ENCODE measurements around the gene STX12.

Gene STX12

DNA sequence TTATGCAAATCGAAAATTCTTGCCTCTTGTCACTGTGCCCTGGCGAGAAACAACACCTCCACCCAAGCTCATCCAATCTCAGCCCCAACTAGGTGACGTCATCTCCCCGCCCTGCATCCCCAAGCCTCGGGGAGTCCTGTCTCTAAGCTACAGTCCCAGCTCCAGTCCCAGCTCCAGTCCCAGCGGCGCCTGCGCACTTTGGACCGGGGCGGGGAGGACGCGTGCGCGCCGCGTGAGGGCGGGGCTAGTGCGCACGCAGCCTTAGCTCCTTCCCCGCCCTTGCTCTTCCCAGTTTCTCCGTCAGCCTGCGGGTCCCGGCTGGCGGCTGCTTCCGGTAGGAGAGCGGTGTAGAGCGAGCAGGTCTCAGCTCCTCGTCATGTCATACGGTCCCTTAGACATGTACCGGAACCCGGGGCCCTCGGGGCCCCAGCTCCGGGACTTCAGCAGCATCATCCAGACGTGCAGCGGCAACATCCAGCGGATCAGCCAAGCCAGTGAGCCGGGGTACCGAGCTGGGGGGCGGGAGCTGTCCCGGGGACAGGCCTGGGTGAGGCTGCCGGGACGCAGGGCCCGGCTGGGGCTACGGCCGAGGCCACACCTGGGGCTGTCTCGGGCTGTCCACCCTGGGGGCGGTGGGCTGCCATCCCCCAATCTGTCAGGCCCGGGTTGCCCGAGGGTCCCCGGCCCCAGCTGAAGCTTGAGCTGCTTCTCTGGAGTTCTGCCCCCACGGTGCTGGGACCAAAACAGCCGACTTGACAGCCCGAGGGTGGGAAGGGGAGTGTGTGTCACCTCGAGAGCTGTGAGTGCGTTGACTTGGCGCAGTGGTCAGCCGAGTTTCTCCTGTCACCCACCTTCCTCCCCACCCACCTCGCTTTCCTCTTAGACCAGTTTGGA lies at the start of gene STX12:
Gene STX12 (plus strand): TSS at position 288 of the 894 bp plus-strand sequence. CDS start 89 bp downstream, at position 377.
- peak; percentile 99 for DNase-seq (ENCODE audit: low spot score)

DNA sequence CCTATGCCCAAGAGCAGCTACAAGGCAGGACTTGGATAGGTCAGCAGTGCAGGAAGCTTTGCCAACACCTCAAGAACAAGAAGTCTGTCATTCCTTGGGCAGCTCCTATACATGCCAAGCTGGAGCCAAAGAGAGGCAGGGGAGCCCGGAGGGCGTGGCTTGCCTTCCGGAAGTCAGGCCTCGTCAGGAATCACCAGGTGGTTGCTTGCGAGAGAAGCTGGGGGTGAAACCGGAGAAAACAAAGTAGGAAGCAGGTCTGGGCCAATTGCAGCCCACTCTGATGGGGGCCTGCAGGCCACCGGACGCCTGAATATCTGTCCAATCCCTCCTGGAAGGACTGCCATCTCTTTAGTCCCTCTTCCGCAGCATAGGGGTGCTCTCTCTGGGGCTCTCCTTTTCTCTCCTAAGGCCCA lies 48.1 kb upstream of the STX12 start:
- DNase-seq (ENCODE audit: low spot score) = peak; percentile 4

DNA sequence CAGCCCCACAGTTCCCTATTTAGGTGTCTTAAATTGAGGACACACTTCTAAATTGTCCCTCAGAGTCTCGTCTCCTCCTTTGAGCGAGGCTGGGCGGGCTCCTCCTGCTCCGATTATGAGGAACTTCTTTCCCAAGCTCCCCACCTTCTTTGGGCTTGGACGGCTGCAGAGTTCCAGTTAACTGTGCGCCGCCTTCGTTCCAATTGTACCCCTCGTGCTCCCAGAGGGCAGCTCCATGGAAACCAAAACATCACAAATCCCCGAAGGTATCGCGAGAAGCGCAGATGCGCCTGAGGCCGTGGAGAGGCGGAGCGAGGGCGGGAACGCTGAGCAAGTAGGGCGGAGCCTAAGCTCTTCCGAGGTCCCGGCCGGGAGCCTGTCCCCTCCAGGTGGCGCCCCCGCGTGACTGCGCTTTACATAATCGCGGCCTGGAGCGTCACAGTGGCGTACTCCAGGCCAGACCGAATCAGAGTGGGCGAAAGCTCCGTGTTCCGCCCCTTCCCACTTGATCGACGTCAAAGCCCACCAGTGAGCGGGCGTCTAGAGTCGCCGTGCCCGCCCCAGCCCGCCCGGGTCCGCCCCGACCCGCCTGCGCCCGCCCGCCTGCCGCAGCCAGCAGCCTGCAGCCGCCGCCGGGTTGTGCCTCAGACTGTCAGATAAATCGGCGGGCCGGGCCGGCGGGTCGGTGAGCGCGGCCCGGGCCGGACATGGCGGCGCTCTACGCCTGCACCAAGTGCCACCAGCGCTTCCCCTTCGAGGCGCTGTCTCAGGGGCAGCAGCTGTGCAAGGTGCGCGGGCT lies 47.4 kb upstream of the STX12 start, which contains the start of gene FAM76A:
Gene FAM76A (plus strand): TSS at position 588 of the 799 bp plus-strand sequence. CDS start 120 bp downstream, at position 708.
- DNase-seq (ENCODE audit: low spot score) = peak; percentile 100

DNA sequence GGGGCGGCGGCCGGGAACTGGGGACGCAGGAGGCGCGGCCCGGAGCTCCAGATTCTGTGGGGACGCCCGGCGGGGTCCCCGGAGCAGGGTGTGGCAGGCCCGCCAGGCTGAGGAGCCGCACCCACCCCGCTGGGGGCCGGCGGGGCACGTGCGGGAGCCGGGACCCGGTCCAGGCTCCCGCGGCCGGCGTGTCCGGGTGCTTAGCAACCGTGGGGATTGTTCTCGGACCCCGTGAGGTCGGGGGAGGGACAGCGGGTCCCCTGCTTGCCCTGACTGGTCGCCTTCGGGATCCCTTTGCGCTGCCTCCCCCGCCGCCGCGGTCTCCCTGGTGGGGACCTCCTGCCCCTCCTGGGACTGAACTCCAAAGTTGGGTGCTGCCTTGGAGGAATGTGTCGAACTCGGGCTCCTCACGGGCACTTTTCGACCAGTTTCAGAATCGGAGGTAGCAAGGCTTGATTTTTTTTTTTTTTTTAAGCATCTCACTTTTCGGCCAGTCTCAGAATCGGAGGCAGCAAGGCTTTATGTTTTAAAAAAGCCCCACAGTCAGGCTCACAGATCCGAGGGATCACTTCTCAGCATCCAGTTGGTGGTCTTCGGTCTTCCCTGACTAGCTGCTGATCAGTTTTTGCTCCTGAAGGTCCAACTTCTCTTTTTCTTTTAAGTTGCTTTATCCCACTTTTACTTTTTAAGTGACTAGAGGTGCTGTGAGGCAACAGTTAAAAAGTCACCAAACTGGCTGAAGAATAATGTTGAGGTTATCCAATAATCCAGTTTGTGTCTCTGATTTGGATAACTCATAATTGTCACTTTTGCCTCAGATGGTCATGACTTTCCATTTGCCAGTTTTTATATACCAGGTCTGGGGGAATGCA lies 46.6 kb upstream of the STX12 start:
- peak; percentile 61 for DNase-seq (ENCODE audit: low spot score)

DNA sequence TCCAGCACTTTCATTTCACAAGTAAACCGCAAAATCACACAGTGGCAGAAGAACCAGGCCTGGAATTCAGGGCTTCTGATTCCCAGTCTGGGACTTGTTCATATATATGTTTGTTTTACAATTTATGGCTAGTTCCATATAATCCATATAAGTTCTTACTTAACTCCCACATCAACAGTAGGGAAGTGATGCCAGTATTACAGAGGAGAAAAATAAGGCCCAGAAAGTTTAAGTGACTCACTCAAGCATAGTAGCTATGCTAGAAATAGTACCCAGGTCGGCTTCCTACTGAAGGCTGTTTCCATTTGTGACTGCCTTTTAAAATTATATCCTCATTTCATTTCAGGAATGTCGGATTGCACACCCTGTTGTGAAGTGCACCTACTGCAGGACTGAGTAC lies 45.9 kb upstream of the STX12 start:
- no peak for DNase-seq (ENCODE audit: low spot score)

DNA sequence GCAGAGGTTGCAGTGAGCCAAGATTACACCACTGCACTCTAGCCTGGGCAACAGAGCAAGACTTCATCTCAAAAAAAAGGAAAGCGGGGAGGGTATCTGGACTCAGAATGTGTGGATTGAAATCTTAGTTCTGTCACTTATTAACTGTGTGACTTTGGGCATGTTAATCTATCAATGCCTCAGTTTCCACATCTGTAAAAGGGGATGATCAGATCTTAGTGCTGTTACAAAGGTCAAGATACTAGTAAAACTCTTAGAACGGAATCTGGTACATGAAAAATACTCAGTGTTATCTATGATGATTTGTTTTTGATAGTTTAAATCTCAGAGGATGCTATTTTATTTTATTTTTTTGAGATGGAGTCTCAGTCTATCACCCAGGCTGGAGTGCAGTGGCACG lies 36.8 kb upstream of the STX12 start:
- no peak for DNase-seq (ENCODE audit: low spot score)

DNA sequence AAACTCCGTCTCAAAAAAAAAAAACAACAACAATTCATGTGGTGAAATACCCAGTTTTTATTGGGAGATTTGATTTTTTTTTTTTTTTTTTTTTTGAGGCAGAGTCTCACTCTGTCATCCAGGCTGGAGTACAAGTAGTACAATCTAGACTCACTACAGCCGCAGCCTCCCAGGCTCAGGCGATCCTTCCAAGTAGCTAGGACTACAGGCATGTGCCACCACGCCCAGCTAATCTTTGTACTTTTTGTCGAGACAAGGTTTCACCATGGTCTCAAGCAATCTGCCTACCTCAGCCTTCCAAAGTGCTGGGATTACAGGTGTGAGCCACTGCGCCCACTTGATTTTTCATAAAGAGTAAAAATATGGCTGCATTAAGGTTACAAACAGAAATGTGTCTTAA lies 31.9 kb upstream of the STX12 start:
- DNase-seq (ENCODE audit: low spot score) = no peak

DNA sequence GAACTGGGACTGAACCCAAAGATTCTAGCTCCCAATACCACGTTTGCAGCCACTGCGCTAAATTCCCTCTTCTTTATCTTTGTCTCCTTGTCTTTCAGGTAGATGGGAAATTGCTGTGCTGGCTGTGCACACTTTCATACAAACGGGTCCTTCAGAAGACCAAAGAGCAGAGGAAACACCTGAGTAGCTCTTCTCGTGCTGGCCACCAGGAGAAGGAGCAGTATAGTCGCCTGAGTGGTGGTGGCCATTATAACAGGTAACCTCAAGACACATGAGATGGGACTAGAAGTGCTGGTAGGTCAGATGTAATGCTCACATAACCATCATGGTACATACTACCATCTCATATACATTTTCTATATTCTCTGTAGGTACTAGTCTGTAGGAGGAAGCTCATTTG lies 28.5 kb upstream of the STX12 start:
- DNase-seq (ENCODE audit: low spot score) = no peak

DNA sequence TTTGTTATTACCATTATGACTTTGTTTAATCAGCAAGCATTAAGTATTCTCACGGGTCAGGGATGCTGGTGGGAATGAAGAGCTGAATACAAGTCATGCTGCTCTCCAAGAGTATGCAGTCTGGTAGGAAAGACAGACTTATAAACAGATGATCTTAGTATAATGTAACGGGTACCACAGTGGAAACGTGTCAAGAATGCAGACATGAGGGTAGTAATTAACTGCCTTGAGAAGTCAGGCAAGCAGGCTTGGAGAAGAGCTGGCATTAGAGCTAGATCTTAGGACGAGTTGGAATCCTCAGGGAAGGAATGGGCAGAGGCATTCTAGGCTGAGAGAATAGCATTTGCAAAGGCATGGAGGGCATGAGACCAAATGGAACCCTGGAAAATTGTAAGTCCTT lies 27.6 kb upstream of the STX12 start:
- no peak for DNase-seq (ENCODE audit: low spot score)

DNA sequence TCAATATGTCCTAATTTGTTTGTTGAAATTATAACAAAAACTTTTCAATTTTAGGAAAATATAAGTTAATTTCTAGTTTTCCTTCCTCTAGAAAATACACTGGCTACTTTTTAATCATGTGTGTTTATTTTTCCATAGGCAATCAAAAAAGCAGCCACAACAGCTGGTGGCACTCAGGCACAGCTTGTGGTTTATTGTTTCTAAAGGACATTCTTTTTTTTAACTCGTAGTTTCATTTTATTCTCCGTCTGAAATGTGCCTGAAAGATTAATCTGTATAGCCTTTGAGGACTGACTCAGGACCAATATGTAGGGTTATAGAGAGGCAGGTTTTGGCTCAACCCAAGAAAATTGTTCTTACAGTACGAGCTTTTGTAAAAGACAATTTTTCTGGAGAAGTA lies 20.7 kb upstream of the STX12 start:
- no peak for DNase-seq (ENCODE audit: low spot score)

DNA sequence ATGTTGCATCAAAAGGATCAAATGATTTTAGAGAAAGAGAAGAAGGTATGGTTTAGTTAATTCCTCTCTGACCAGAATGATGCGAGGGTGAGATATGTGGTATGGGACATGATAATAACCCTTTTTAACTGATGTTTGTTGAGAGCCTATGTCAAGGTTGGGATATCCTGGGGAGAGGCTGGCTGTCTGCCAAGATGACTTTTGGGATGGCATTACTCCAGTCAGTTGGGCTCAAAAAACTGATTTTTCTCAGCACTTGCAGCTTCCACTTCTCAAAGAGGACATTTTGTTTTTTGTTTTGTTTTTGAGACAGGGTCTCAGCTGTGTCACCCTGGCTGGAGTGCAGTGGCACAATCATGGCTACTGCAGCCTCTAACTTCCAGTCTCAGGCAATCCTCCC lies 17.7 kb upstream of the STX12 start:
- no peak for DNase-seq (ENCODE audit: low spot score)

DNA sequence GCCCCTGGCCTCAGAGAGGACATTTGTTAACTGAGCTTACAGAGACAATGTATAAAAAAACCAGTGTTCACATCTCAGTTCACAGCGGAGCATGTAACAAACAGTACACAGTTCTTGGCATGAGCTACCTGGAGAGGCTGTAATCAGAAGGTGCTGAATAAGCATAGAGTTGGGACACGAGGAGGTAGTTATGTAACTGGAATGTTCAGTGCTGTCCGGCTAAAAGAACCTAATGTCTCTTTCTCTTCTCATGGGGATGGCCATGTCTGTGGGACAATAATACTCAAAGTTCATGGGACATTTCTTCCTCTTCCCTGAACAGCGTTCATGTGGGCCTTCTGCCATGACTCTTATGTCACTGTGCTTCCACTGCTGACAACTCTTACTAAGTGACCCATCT lies 17.2 kb upstream of the STX12 start:
- DNase-seq (ENCODE audit: low spot score) = no peak

DNA sequence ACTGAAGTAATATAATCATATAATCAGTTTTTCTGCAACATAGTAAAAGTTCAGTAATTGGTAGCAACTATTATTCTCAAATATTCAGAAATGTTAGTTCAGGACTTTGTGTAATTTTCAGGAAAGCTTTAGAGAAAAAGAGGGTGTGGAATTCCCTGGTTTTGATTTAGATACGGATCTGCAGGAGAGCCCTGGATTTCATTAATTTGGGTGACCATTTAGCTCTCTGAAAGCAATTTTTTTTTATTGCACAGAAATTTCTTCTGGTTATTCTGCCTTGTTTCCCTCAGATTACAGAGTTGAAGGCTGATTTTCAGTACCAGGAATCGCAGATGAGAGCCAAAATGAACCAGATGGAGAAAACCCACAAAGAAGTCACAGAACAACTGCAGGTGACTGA lies 13.8 kb upstream of the STX12 start:
- no peak for DNase-seq (ENCODE audit: low spot score)

DNA sequence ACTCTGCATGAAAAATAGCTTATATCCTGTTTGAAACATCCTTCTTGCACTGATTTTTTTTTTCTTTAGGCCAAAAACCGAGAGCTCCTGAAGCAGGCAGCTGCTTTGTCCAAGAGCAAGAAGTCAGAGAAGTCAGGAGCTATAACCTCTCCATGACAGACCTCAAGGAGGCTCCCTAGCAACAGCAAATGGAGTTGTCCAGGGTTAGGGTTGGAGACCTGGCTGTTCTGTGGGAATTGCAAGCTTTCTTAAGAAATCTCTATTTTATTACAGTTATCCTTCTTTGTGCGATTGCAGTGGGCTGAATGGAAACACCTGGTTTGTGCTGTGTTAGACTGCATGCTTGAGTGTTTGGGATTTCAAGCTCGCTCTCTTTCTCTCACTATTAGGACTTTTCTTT lies 12.6 kb upstream of the STX12 start:
- no peak for DNase-seq (ENCODE audit: low spot score)

DNA sequence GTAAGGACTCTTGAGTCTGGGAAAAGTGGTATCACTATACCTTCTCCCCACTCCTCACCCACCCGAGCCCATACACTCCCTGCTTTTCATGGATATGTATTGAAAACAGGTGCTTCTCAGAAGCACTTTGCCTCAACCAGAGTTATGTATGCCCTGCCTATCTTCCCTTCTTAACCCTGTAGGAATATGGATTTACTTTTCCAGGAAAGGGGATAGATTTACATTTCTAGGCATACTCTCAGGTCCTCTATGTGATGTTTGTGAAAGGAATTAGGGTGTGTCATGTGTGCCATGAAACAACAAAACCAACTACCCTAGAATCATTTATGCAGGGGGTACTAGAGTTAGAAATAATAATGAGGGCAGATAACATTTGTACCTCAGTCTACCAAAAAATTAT lies 11.0 kb upstream of the STX12 start:
- DNase-seq (ENCODE audit: low spot score) = no peak

DNA sequence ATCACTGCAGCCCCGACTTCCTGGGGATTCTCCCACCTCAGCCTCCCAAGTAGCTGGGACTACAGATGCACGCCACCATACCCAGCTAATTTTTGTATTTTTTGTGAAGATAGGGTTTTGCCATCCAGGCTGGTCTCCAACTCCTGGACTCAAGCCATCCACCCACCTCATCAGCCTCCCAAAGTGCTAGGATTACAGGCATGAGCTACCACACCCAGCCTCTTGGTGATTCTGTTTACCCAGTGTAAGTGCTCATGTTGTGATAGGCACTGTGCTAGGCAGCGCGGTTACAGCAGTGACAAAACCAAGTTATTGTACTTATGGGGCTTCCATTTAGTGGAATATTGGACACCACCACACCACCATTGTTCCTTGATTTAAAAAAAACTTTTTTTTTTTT lies 9.7 kb upstream of the STX12 start:
- no peak for DNase-seq (ENCODE audit: low spot score)

DNA sequence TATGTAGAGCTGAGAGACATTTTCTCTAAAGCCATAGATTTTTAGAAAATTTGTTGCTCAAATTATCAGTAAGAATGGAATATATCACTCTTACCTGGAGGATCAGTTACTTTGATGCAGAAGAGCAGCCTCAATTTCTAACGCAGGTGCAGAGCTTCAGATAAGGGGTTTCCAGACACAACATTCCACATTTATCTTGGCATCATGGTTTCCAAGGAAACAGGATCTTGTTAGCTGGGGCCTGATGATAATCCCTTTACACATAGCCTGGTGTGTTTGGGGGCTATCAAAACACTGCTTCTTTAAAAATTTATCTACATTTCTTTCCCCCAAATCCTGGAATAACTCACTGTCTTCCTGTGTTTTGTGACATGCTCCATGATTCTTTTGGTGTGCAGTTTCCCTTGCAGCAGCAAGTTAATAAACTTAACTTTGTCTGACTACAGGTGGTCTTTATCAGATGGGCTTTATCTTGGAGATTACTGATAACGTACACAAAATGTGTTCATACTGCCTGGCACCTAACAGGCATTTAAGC lies 2.7 kb upstream of the STX12 start:
- DNase-seq (ENCODE audit: low spot score) = no peak

DNA sequence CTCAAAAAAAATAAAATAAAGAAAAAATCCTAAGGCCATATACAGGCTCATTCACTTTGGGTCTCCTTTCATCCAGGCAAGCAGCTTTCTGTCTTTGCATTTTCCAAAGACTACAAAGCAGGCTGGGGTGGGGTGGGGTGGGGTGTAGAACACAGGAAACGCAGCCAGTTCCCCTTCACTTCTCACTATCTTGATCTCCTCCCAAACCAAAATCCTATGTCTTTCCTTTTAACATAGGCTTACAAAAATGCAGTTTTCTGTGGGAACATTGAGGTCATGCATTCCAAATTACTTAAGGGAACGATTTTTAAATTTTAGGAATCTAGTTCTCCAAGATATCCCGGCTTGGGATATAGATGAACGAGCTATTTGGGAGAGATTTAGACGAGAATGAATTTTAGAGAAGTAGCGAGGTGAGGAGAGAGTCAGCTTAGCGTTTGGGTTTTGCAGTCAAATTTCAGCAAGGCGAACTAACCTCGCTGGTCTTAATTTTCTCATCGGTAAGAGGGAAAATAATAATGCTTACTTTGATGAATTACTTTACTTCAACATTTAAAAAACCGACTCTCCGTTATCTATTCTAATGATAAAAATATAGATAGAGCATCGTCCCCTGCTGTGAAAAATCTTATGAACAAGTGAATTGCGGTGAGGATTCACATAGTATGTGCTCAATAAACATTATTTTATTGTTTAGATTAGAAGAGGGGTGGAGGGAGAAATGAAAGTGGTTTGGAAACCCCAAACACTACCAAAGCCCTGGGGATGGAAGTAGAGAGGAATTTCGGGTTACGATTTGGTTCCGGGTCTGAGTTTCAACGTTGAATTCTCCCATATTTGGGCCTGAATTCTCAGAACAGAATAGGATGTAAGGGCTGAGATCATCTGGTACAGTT lies 735 bp upstream of the STX12 start:
- no peak for DNase-seq (ENCODE audit: low spot score)

DNA sequence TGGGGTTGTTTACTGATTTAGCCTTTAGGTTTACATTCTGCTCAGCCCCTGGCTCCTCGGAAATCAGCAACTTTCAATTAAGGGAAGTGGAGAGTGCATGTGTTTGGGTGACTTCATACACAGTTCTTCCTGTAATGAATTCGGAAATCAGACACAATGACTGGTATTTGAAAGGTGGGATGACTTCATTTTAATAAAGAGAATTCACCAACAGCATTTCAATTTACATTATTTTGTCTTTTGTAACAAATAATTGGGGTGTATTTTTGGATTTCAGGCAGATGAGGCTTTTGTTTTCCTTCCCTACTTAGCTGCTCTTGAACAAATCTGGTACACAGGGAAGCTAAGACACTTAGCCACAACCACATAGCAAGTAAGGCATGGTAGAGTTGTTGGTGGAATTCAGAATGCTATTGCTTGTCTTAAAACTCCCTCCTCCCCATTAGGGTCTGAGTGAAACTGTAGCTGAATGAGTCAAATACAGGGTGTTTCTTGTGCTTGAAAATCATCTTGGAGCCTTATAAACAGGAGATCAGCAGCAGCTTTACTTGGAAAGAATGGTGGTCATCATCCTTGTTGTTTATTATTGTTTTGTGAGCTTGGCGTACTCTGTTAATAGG lies 917 bp downstream of the STX12 start:
- no peak for DNase-seq (ENCODE audit: low spot score)

DNA sequence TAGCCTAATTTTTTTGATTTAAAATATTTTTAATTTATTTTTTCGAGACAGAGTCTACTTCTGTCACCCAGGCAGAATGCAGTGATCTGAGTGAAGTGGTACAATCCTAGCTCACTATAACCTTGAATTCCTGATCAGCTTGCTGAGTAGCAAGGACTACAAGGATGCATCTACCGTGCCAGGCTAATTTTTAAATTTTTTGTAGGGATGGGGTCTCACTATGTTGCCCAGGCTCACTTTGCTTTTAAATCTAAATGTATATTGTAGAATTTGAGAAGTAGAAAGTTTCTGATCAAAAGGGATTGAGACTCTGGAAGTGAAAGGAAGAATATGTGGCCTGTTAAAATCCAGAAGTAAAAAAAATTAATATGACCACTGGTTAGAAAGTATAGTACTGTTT lies 1.6 kb downstream of the STX12 start:
- no peak for DNase-seq (ENCODE audit: low spot score)
